Heart left ventricle (tissue), 16 donors: ENCODE results near the gene PTTG1. TPM values are rescaled to one million over a fixed set of nuclear protein-coding genes. Genes with fewer than 3 reads are reported as not detected.

Experiments used
- ATAC-seq, 4 donors: fragments of 200-7000 bp; cut with Tn5 transposase; one replicate each; pipeline ENCODE4 v1.9.1; 2020 to 2022; ENCODE audit warnings: moderate library complexity in 4 of 4, mild to moderate bottlenecking in 3 of 4, moderate number of reproducible peaks in 1 of 4
- DNase-seq, 5 donors: peaks; one replicate each; pipeline ENCODE4 v3.0.0-alpha.2; 2020
- H3K27ac ChIP-seq, 12 donors: fragments of 200-600 bp; sonication (generic) in 4 of 12; one replicate each; pipeline versions ENCODE4 v1.5.0 to v1.8.0; 2016 to 2022; ENCODE audit warnings: mild to moderate bottlenecking in 2 of 12
- H3K27me3 ChIP-seq, 9 donors: fragments of 200-600 bp; sonication (generic) in 2 of 9; one replicate each; pipeline versions ENCODE4 v1.5.1 to v1.8.0; 2016 to 2022; ENCODE audit warnings: mild to moderate bottlenecking in 3 of 9
- H3K36me3 ChIP-seq, 9 donors: fragments of 200-600 bp; sonication (generic) in 2 of 9; one replicate each; pipeline versions ENCODE4 v1.5.0 to v1.8.0; 2018 to 2022; ENCODE audit warnings: mild to moderate bottlenecking in 2 of 9
- H3K4me1 ChIP-seq, 12 donors: fragments of 200-600 bp; sonication (generic) in 4 of 12; one replicate each; pipeline versions ENCODE4 v1.5.0 to v1.8.0; 2016 to 2022; ENCODE audit warnings: mild to moderate bottlenecking in 3 of 12
- H3K4me3 ChIP-seq, 12 donors: fragments of 200-600 bp; sonication (generic) in 4 of 12; one replicate each; pipeline versions ENCODE4 v1.5.0 to v1.8.0; 2017 to 2022; ENCODE audit warnings: mild to moderate bottlenecking in 9 of 12, moderate library complexity in 4 of 12
- H3K9me3 ChIP-seq, 12 donors: fragments of 200-600 bp; sonication (generic) in 4 of 12; one replicate each; pipeline versions ENCODE4 v1.5.0 to v1.8.0; 2016 to 2022; ENCODE audit warnings: mild to moderate bottlenecking in 1 of 12
- POLR2A ChIP-seq, 2 donors: fragments of 450-650 bp; IDR thresholded peaks; one replicate each; pipeline ENCODE4 v1.6.1; 2017; ENCODE audit warnings: antibody characterized with exemption in 2 of 2, mild to moderate bottlenecking in 2 of 2, moderate library complexity in 2 of 2
- WGBS, 4 donors: extraction: QIAGEN DNeasy Blood & Tissue Kit in 2 of 4; methylation state at CpG; one replicate each; pipeline versions ENCODE4 v1.1.5 to v1.1.7; 2013 to 2018; 5-methylcytosine and 5-hydroxymethylcytosine counted together
- intact Hi-C, 10 donors: fragments of 100-400 bp; cut with DNase I; formaldehyde crosslinking; loops; one replicate each; pipeline versions ENCODE4 v1.11.1 to v1.14.2; 2022
- polyA plus RNA-seq, 2 donors: library from polyadenylated mRNA; stranded (reverse); fragments of 200-250 nt; gene quantifications; one replicate each; pipeline ENCODE4 v1.2.3, GENCODE V29; 2013
- total RNA-seq, 9 donors: library from RNA; depleted of rRNA in 2 of 9; stranded (reverse); fragments of >200 nt in 2 of 9; fragmentation: NEBNext Ultra II Directional in 3 of 9; extraction: Animal tissue kit (Norgen Biotek cat#: 25700) in 3 of 9; gene quantifications; one replicate each; pipeline versions ENCODE4 v1.1.0 to v1.2.4, GENCODE V29; 2016 to 2023
- TF ChIP-seq, protein P1 (sequence below), 12 donors: fragments of 200-600 bp; sonication (generic) in 4 of 12; IDR thresholded peaks; one replicate each; pipeline versions ENCODE4 v1.5.0 to v1.8.0; 2018 to 2022; ENCODE audit warnings: antibody characterized with exemption in 12 of 12, mild to moderate bottlenecking in 5 of 12
- donor health status: ischemic (EF 13 %, LVEDD 7.1; RV severe dilation, severe dysfunction).
- donor health status: healthy with polysubstance abuse.
- donor health status: DM: no; HTN: yes; CAD: no.
- donor health status: DM: no; HTN: no; CAD: no.
- donor health status: ischemic (EF 25% LVEDD 6.9; RV normal size, moderate dysfunction).
- donor health status: ischemic (EF 25% LVEDD 5.7; RV mildly dilated, moderate dysfunction).
- donor health status: healthy.
- donor health status: DM: yes; HTN: yes; CAD: no.
- donor health status: ischemic (EF 35%, LVEDD 5.7; RV mildly dilated, moderate dysfunction).
- donor health status: nonischemic (EF 11% LVEDD 7.7; RV severe dilation, severe dysfunction).
- donor health status: DM: yes; HTN: yes; CAD: no.
- donor health status: PGD.
- donor health status: ischemic (EF 29% LVEDD 5.4; RV normal size, mild dysfunction).
- donor health status: nonischemic (EF 23%, LVEDD 6.1; RV moderate dilation, normal function).

The PTTG1 gene
- total and polyA plus RNA-seq, 11 donors = 0.70 to 22.9 (median 1.7) TPM

DNA sequence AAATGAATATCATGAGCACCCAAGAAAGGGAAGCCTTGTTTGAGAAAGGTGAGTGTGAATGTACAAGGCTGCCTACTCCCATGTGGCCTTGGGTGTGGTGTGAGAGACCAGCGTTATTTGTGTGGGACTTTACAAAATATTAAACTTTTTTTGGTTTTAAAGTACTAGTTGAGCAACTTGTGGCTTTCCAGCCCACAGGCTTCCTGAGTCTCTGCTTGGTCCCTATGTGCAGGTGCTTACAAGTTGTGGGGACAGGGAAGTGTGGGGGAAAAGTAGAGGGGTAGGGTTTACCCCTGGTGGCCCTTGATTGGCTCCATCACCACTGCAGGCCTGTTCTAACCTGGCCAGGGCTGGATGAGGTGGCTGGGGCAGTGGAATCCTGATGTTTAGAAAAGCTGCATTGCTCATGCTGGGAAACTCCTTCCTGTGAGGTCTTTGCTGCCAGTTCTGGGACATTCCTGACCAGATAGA, 19.7 kb downstream of the PTTG1 start:
- no peak for TF ChIP-seq POLR2A (IDR thresholded peaks at IDR 0.05)
- TF ChIP-seq, protein P1, sequence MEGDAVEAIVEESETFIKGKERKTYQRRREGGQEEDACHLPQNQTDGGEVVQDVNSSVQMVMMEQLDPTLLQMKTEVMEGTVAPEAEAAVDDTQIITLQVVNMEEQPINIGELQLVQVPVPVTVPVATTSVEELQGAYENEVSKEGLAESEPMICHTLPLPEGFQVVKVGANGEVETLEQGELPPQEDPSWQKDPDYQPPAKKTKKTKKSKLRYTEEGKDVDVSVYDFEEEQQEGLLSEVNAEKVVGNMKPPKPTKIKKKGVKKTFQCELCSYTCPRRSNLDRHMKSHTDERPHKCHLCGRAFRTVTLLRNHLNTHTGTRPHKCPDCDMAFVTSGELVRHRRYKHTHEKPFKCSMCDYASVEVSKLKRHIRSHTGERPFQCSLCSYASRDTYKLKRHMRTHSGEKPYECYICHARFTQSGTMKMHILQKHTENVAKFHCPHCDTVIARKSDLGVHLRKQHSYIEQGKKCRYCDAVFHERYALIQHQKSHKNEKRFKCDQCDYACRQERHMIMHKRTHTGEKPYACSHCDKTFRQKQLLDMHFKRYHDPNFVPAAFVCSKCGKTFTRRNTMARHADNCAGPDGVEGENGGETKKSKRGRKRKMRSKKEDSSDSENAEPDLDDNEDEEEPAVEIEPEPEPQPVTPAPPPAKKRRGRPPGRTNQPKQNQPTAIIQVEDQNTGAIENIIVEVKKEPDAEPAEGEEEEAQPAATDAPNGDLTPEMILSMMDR (IDR thresholded peaks at IDR 0.05) = no peak
- WGBS, 4 donors = 45 to 83% (median 76%) methylated on average over 1 of the region's 1 CpG

DNA sequence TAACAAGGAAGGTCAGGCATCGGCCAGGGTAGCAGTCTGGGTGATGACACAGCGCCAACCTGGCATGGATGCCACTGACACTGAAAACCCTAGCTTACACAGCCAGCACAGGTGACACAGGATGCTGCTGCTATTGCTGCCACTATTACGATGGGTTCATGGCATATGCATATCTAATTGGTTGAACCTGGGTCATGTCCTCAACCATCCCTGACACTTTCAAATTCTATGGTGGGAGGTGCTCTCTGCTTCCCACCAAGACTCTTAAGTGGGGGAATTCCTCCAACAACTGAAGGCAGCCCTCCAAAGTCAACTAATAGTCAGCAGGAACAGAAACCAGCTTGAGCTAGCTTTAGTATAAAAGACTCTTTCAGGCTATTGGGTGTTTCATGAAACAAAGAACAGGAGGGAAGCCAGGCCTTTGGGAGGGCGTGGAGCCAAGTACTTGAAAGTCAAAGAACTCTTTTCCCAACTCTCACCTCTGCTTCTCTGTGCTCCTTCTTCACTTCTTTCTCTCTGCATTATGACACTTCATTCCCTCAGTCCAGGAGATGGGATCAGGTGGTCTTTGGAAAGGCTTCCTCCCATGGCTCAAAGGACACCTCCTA, 21.3 kb downstream of the PTTG1 start:
- no peak for ATAC-seq

More for the DNA sequence above, 19.7 kb downstream of the PTTG1 start:
- Histone ChIP-seq H3K27ac (no peak overlapping the region), H3K4me1 (peaks cover 0 to 22% (median 6%) of the 10 kb centered on the region in 12 donors), H3K9me3 (no peaks in the 10 kb centered on the region), H3K4me3 (no peak overlapping the region), H3K36me3 (no peaks in the 10 kb centered on the region), H3K27me3 (peaks cover 0 to 3% (median 0%) of the 10 kb centered on the region in 9 donors)
- ATAC-seq (no peak), DNase-seq (no peak)
- intact Hi-C loops = loop anchor here in 1 of 10 donors (5.0 kb wide), 1 partner anchor 66 kb away; no protein-coding TSS in a partner anchor

DNA sequence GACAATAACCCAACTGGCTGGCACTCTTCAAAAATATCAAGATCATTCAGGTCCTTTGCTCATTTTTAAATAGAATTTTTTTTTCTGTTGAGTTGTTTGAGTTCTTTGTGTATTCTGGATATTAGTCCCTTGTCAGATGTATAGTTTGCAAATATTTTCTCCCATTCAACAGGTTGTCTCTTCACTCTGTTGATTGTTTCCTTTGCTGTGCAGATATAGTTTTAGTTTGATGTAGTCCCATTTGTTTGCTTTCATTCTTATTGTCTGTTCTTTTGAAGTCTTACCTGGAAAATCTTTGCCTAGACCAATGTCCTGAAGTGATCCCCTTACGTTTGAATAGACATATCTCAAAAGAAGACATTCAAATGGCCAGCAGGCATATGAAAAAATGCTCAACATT, 22.8 kb downstream of the PTTG1 start:
- DNase-seq (no peak), ATAC-seq (no peak)
- no peak for TF ChIP-seq POLR2A (IDR thresholded peaks at IDR 0.05)
- TF ChIP-seq, protein P1 (IDR thresholded peaks at IDR 0.05) = no peak
- H3K4me1 ChIP-seq = peaks cover 0 to 12% (median 0%) of the 10 kb centered on the region in 12 donors
- H3K9me3 ChIP-seq = no peaks in the 10 kb centered on the region
- intact Hi-C loops = loop anchor here in 1 of 10 donors (5.0 kb wide), 1 partner anchor 63 kb away; no protein-coding TSS in a partner anchor
- H3K27ac ChIP-seq = no peak overlapping the region
- WGBS, 4 donors = 62 to 85% (median 77%) methylated on average over 1 of the region's 1 CpG
- no peaks in the 10 kb centered on the region for H3K27me3 ChIP-seq
- no peaks in the 10 kb centered on the region for H3K36me3 ChIP-seq
- no peak overlapping the region for H3K4me3 ChIP-seq

More for the DNA sequence above, 21.3 kb downstream of the PTTG1 start:
- TF ChIP-seq, protein P1 (IDR thresholded peaks at IDR 0.05) = no peak
- no peak for TF ChIP-seq POLR2A (IDR thresholded peaks at IDR 0.05)
- intact Hi-C loops = loop anchor here in 1 of 10 donors (5.0 kb wide), 1 partner anchor 64 kb away; no protein-coding TSS in a partner anchor
- 74 to 83% (median 75%) methylated on average over 4 of the region's 4 CpGs for WGBS, 4 donors
- peaks cover 0 to 22% (median 6%) of the 10 kb centered on the region in 12 donors for H3K4me1 ChIP-seq
- H3K36me3 ChIP-seq = no peaks in the 10 kb centered on the region
- DNase-seq = no peak
- H3K9me3 ChIP-seq = no peaks in the 10 kb centered on the region
- no peak overlapping the region for H3K4me3 ChIP-seq
- H3K27ac ChIP-seq = no peak overlapping the region
- H3K27me3 ChIP-seq = no peaks in the 10 kb centered on the region

DNA sequence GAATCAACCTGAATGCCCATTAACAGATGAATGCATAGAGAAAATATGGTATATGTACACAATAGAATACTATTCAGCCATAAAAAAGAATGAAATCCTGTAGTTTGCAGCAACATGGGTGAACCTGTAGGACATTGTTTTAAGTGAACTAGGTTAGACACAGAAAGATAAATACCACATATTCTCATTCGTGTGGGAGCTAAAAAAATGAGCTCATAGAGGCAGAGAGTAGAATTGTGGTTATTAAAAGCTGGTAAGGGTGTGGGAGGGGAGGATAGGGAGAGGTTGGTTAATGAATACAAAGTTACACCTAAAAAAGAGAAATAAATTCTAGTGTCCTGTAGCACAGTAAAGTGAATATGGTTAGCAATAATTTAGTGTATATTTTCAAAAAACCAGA, 23.5 kb downstream of the PTTG1 start:
- 77 to 82% (median 81%) methylated on average over 1 of the region's 1 CpG for WGBS, 4 donors
- DNase-seq = no peak
- Histone ChIP-seq H3K9me3 (no peaks in the 10 kb centered on the region), H3K4me3 (no peak overlapping the region), H3K27me3 (no peaks in the 10 kb centered on the region), H3K36me3 (no peaks in the 10 kb centered on the region), H3K4me1 (peaks cover 0 to 12% (median 0%) of the 10 kb centered on the region in 12 donors), H3K27ac (no peak overlapping the region)
- TF ChIP-seq, protein P1 (IDR thresholded peaks at IDR 0.05) = no peak
- TF ChIP-seq POLR2A (IDR thresholded peaks at IDR 0.05) = no peak
- no peak for ATAC-seq
- intact Hi-C loops = no loop called here
